K562 (cell line): ENCODE results near the gene TMCO4. TPM values are rescaled to one million over a fixed set of nuclear protein-coding genes. Genes with fewer than 3 reads are reported as not detected.

ENCODE experiments used
- ATAC-seq: fragments of 200-7000 bp; cut with Tn5 transposase; 3 replicates; pipeline ENCODE4 v1.9.1; 2020; ENCODE audit warnings: moderate library complexity
- BruUV-seq: library from RNA; stranded (reverse); fragments of 400-500 nt; replicated peaks from 2 replicates; lab custom pipeline; 2021; lab: Mats Ljungman, UMichigan
- CTCF ChIA-PET: fragments of 300-600 bp; formaldehyde crosslinking; extraction: SDS; loops from one replicate; lab custom pipeline; 2021; ENCODE audit warnings: low intra/inter-chr PET ratio; lab: Yijun Ruan, JAX
- POLR2A ChIA-PET: fragments of 300-600, 350-650 bp; sonication (Branson Sonifier 250); formaldehyde crosslinking; extraction: SDS; loops from one replicate; lab custom pipeline; 2021; ENCODE audit warnings: antibody characterized with exemption, inconsistent platforms; lab: Yijun Ruan, JAX
- DNase-seq, 4 experiments: peaks; one replicate each; pipeline versions ENCODE4 v3.0.0 to v3.0.0-alpha.2; 2011 to 2018; ENCODE audit warnings: low spot score in 3 of 4, mixed read lengths in 3 of 4; ENCODE audit errors: extremely low read depth in 1 of 4
- FAIRE-seq: peaks from 2 replicates; lab custom pipeline; 2011; peaks lifted over from hg19 to GRCh38; lab: Jason Lieb, UNC
- H2AFZ ChIP-seq: 2 replicates; pipeline ENCODE4 v1.6.0; 2011; ENCODE audit warnings: low read depth, low read length, control low read depth, inconsistent platforms
- H3K27ac ChIP-seq: fragments of 200-600 bp; 3 replicates; pipeline ENCODE4 v1.8.0; 2011; ENCODE audit warnings: low read depth, mild to moderate bottlenecking, control low read depth, inconsistent platforms, low read length, moderate library complexity, mixed read lengths; ENCODE audit errors: extremely low read depth
- H3K27me3 ChIP-seq, 2 experiments: fragments of 300-600 bp in 1 of 2; 2 replicates in 1 of 2; 3 replicates in 1 of 2; pipeline versions ENCODE4 v1.6.0 to v1.8.0; 2011; ENCODE audit warnings: inconsistent platforms in 2 of 2, low read length in 2 of 2, mild to moderate bottlenecking in 1 of 2, mixed read lengths in 1 of 2, moderate library complexity in 1 of 2; ENCODE audit not compliant: control insufficient read depth in 2 of 2, insufficient read depth in 2 of 2
- H3K36me3 ChIP-seq: fragments of 300-600 bp; 3 replicates; pipeline ENCODE4 v1.8.0; 2011; ENCODE audit warnings: mild to moderate bottlenecking, low read length, inconsistent platforms; ENCODE audit not compliant: control insufficient read depth, insufficient read depth
- H3K4me1 ChIP-seq, 2 experiments: fragments of 200-600 bp in 1 of 2; replicated peaks in 1 of 2; 2 replicates in 1 of 2; 3 replicates in 1 of 2; pipeline versions ENCODE4 v1.5.1 to v1.8.0; 2011; ENCODE audit warnings: inconsistent platforms in 2 of 2, low read length in 2 of 2, mild to moderate bottlenecking in 1 of 2, mixed read lengths in 1 of 2, moderate library complexity in 1 of 2; ENCODE audit not compliant: control insufficient read depth in 2 of 2, insufficient read depth in 2 of 2
- H3K4me2 ChIP-seq: 2 replicates; pipeline ENCODE4 v1.6.1; 2011; ENCODE audit warnings: low read length, control low read depth, inconsistent platforms, mixed read lengths; ENCODE audit not compliant: insufficient read depth
- H3K4me3 ChIP-seq: fragments of 200-600 bp; sonication (generic), shearing (Covaris generic); 2 replicates; pipeline ENCODE4 v1.5.1; 2016; ENCODE audit warnings: control low read depth, inconsistent platforms
- H3K79me2 ChIP-seq: fragments of 200-600 bp; 3 replicates; pipeline ENCODE4 v1.8.0; 2011; ENCODE audit warnings: low read length, inconsistent platforms; ENCODE audit not compliant: control insufficient read depth, insufficient read depth
- H3K9ac ChIP-seq, 2 experiments: 2 replicates each; pipeline versions ENCODE4 v1.6.0 to v1.6.1; 2011; ENCODE audit warnings: low read depth in 2 of 2, low read length in 2 of 2, control low read depth in 1 of 2, inconsistent platforms in 1 of 2, mild to moderate bottlenecking in 1 of 2, mixed read lengths in 1 of 2; ENCODE audit not compliant: insufficient read depth in 1 of 2
- H3K9me1 ChIP-seq: one replicate; pipeline ENCODE4 v1.6.0; 2011; ENCODE audit warnings: inconsistent platforms, mild to moderate bottlenecking, low read length, moderate library complexity; ENCODE audit not compliant: control insufficient read depth, insufficient read depth
- H3K9me3 ChIP-seq: replicated peaks from 2 replicates; pipeline ENCODE4 v1.5.1; 2011; ENCODE audit warnings: low read depth, low read length, inconsistent platforms; ENCODE audit not compliant: control insufficient read depth, insufficient read depth
- H4K20me1 ChIP-seq: replicated peaks from 2 replicates; pipeline ENCODE4 v1.6.1; 2011; ENCODE audit warnings: low read length, inconsistent platforms, mixed read lengths; ENCODE audit not compliant: control insufficient read depth, insufficient read depth
- ATF1 ChIP-seq, 2 experiments: fragments of 450-650 bp in 1 of 2; IDR thresholded peaks; 2 replicates each; pipeline ENCODE4 v1.6.1; 2016; ENCODE audit warnings: missing compliant biosample characterization in 1 of 2, missing genetic modification characterization in 1 of 2
- BDP1 ChIP-seq: IDR thresholded peaks from 3 replicates; pipeline ENCODE4 v1.6.1; 2011; ENCODE audit not compliant: insufficient read length, insufficient read depth
- CBX8 ChIP-seq: fragments of 200-600 bp; sonication (generic); IDR thresholded peaks from 2 replicates; pipeline ENCODE4 v1.6.1; 2012; ENCODE audit warnings: borderline replicate concordance, mixed run types, low read depth, mild to moderate bottlenecking, moderate library complexity, mixed read lengths, low read length, control low read depth, inconsistent platforms; ENCODE audit not compliant: poor library complexity, severe bottlenecking; ENCODE audit errors: extremely low read depth
- E4F1 ChIP-seq: fragments of 250-450 bp; sonication (Bioruptor Pico); IDR thresholded peaks from 2 replicates; pipeline ENCODE4 v1.5.0; 2021; ENCODE audit warnings: mild to moderate bottlenecking, borderline replicate concordance
- GTF2B ChIP-seq: IDR thresholded peaks from 2 replicates; pipeline ENCODE4 v1.6.1; 2011; ENCODE audit not compliant: insufficient read length; ENCODE audit errors: extremely low read depth
- HCFC1 ChIP-seq: IDR thresholded peaks from 2 replicates; pipeline ENCODE4 v1.6.1; 2012; ENCODE audit warnings: low read depth, low read length, improper control_type of control experiment
- MAFK ChIP-seq: IDR thresholded peaks from 2 replicates; pipeline ENCODE4 v1.6.1; 2011; ENCODE audit warnings: low read length, improper control_type of control experiment
- MEF2A ChIP-seq: IDR thresholded peaks from 2 replicates; pipeline ENCODE4 v1.6.1; 2011; ENCODE audit warnings: low read depth, mild to moderate bottlenecking, low read length, moderate library complexity; ENCODE audit not compliant: control insufficient read depth
- NR2F6 ChIP-seq: fragments of 450-650 bp; formaldehyde crosslinking; IDR thresholded peaks from 2 replicates; pipeline ENCODE4 v1.4.0; 2020; ENCODE audit warnings: mild to moderate bottlenecking
- U2AF2 ChIP-seq: fragments of 200-400 bp; formaldehyde crosslinking; optimal IDR thresholded peaks from 2 replicates; pipeline ENCODE3; 2017; ENCODE audit warnings: low read depth, mild to moderate bottlenecking, low read length
- ZNF277 ChIP-seq: fragments of 250-450 bp; sonication (Bioruptor Pico); IDR thresholded peaks from 2 replicates; pipeline ENCODE4 v1.8.0; 2022; ENCODE audit warnings: inconsistent platforms, mild to moderate bottlenecking, moderate library complexity, borderline replicate concordance
- ZNF57 ChIP-seq: fragments of 450-650 bp; formaldehyde crosslinking; IDR thresholded peaks from 2 replicates; pipeline ENCODE4 v1.4.0; 2020; ENCODE audit warnings: mild to moderate bottlenecking, moderate library complexity
- WGBS: fragments of 100-300 bp; shearing (Covaris generic); methylation state at CpG from one replicate; pipeline ENCODE4 v1.1.6; 2016; ENCODE audit warnings: low coverage, mixed read lengths; ENCODE audit not compliant: insufficient coverage; ENCODE audit errors: missing lambda C conversion rate; 5-methylcytosine and 5-hydroxymethylcytosine counted together
- in situ Hi-C: fragments of 300-500 bp; cut with MboI; formaldehyde crosslinking; loops from 4 replicates; pipeline ENCODE4 v1.15.0; 2018; ENCODE audit warnings: inconsistent platforms, mixed read lengths
- intact Hi-C: fragments of 100-400 bp; cut with micrococcal nuclease; formaldehyde crosslinking; loops from 2 replicates; pipeline ENCODE4 v1.14.2; 2022
- polyA plus RNA-seq, 8 experiments: library from polyadenylated mRNA; depleted of rRNA in 4 of 8; stranded (reverse) in 5 of 8; unstranded in 3 of 8; fragments of >200 nt; fragmentation: Nextera tagmentation in 2 of 8; fragmentation: Illumina TruSeq in 1 of 8; extraction: Ambion mirVana in 2 of 8; extraction: Trizol in 1 of 8; gene quantifications; 2 replicates each; pipeline versions ENCODE4 v1.2.1 to v1.2.3, GENCODE V29; 2011 to 2014; ENCODE audit warnings: inconsistent platforms in 1 of 8, missing spikeins in 1 of 8
- total RNA-seq, 7 experiments: library from RNA; depleted of rRNA in 6 of 7; stranded (reverse); fragments of >200 nt in 6 of 7; fragmentation: Illumina TruSeq in 2 of 7; extraction: Trizol in 2 of 7; gene quantifications; 2 replicates each; pipeline versions ENCODE4 v1.2.1 to v1.2.3, GENCODE V29; 2011 to 2021; ENCODE audit warnings: low replicate concordance in 1 of 7
- TF ChIP-seq, protein P1 (sequence below): fragments of 250-450 bp; sonication (Bioruptor Pico); IDR thresholded peaks from 2 replicates; pipeline ENCODE4 v1.9.0; 2021; ENCODE audit warnings: mild to moderate bottlenecking

Gene TMCO4
- total and polyA plus RNA-seq, 9 of the 15 experiments (the other 6 are each of a cell fraction or from before 2014, with no cell fraction given): 0.06 to 2.1 (median 1.2) TPM

- no peak for FAIRE-seq
- no peaks in the 10 kb centered on the region for H3K9me1 ChIP-seq
- H3K79me2 ChIP-seq: no peaks in the 10 kb centered on the region
- H4K20me1 ChIP-seq: peaks cover 8% of the 10 kb centered on the region
- H3K36me3 ChIP-seq: no peaks in the 10 kb centered on the region
- H3K9me3 ChIP-seq: no peaks in the 10 kb centered on the region
- TF ChIP-seq BDP1 (no peak), HCFC1 (no peak), ATF1 (CRISPR knock-in tag; IDR thresholded peaks at IDR 0.05) (no peak), ATF1 (tag; IDR thresholded peaks at IDR 0.05) (no peak), E4F1 (CRISPR knock-in tag) (no peak), MAFK (no peak), MEF2A (no peak), ZNF57 (no peak), GTF2B (no peak), ZNF277 (no peak), NR2F6 (CRISPR knock-in tag) (no peak), U2AF2 (no peak), CBX8 (no peak)
- TF ChIP-seq, protein P1, sequence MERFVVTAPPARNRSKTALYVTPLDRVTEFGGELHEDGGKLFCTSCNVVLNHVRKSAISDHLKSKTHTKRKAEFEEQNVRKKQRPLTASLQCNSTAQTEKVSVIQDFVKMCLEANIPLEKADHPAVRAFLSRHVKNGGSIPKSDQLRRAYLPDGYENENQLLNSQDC: no peak
- TF ChIP-seq, all 486 proteins: peak for 0
- Histone ChIP-seq H3K4me1 (peaks cover 0 to 2% of the 10 kb centered on the region in 2 experiments; a peak in 2 of 5 replicates), H3K27ac (no peak overlapping the region), H3K27me3 (peaks cover 36 to 56% of the 10 kb centered on the region in 2 experiments; a peak in 4 of 5 replicates), H3K9ac (no peak overlapping the region), H3K4me3 (no peak overlapping the region), H2AFZ (no peak overlapping the region), H3K4me2 (no peak overlapping the region)
- WGBS: under 1% methylated on average over 15 of the region's 15 CpGs
- ChIA-PET CTCF (no interaction called here), POLR2A (interaction anchor here (0.8 to 2.1 kb wide), 3 partner anchors 9 to 17 kb away, joined by 4 to 7 read pairs (median 4); no protein-coding TSS in a partner anchor)
- in situ Hi-C loops (no loop called here), intact Hi-C loops (loop anchor here (5.0 kb wide), 1 partner anchor 151 kb away; the partner anchor contains the start of gene HTR6)
- no TSS peak for BruUV-seq
- ATAC-seq (no peak), DNase-seq (no peak)
Measured at GRCh38 chr1:19812875-19813642, 13.3 kb upstream of the TMCO4 start.
